HG03280 (cell line): ENCODE data around the gene ARAP1.

Source experiments
- ATAC-seq: cut with Tn5 transposase; IDR thresholded peaks from one replicate; pipeline ENCODE4 v1.9.1; 2021; ENCODE audit warnings: mild to moderate bottlenecking, moderate library complexity; ENCODE audit not compliant: unreplicated experiment

ARAP1 gene

DNA sequence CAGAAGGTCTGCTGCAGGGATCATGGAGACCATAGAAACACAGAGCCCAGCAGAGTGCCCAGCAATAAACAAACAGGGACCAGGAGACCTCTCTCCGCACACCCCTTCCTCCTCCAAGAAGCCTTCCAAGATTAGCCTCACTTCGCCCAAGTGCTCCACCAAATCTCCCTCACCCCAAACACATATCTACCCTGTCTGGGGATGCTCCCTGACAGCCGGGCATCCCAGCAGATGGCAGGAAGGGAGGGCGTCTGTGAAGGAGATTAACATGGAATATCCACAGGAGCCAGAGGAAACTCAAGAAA, 26.5 kb downstream of the ARAP1 start:
- ATAC-seq: no peak

DNA sequence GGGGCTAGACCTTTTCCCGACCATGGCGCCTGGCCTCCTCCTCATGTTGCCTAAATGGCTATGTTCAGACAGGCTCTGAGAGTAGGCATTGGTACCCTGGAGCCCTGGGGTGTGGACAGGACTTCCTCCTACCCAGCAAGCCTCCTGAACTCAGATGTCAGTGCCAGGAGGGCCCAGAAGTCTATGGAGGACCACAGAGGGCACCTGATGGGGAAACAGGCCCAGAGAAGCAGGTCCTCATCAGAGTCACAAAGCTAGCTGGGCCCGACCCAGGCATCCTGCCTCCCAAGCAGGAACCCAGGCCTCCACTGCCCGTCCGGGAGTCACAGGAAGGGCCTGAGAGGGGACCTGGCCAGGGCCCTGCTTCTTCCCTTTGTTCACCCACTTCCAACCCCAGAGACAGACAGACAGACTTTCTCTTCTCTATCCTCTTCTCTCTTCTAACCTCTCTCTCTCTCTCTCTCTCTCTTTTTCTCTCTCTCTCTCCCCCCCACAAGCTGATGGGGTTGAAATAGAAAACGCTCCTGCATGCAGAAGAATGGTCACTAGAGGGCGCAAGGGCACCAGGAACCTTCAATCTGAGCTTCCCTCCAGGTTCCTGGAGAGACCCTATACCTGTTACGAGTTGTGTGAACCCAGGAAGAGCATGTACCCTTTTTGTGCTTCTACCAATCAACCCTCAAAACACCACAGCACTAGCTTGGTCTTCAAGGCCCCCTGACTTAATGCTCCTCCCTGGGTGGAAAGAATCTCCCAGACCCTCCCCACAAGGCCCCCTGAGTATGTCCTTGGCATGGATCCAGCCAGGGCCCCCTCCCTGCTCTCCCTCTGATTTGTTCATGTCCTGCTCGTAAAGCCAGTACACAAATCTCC, 27.1 kb downstream of the ARAP1 start:
- ATAC-seq: no peak

DNA sequence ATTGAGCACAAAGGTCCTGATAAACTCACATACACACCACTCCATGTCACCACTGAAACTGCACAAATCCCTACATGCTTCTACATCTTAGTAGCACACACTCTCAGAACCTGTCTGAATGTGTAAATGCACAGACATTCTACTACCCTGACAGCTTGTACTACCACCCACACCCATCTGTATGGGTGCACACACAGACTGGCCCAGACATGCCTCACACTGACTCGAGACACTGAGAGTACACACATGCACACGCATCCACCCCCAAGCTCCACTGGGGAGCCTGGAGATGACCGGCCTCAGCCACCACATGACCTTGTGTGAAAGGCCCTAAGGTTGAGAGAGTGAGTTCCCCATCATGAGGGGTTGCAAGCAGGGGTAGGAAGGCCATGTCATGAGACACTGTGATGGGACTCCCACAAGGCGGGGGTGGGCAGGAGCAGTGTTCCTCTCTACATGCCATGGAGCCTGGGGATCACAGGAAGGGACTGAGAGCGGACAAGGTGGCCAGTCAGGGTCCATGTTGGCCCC, 28.1 kb downstream of the ARAP1 start:
- no peak for ATAC-seq

DNA sequence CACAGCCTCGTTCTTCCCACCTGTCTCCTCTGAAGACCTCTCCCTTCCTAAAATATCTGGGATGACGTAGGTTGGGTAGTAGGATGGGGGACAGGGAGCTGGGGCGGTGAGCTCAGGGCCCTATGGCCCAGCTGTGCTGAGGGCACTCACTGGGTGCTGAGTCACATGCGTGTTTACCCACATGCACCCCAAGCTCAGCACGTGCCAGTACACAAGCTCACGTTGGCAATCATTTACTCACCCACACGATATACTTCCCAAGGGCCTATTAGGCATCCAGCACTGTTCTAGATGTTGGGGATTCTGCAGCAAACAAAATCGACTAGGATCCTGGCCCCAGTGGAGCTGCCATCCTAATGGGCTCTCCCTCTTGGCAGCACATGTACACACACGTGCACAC, 28.7 kb downstream of the ARAP1 start:
- ATAC-seq: no peak

DNA sequence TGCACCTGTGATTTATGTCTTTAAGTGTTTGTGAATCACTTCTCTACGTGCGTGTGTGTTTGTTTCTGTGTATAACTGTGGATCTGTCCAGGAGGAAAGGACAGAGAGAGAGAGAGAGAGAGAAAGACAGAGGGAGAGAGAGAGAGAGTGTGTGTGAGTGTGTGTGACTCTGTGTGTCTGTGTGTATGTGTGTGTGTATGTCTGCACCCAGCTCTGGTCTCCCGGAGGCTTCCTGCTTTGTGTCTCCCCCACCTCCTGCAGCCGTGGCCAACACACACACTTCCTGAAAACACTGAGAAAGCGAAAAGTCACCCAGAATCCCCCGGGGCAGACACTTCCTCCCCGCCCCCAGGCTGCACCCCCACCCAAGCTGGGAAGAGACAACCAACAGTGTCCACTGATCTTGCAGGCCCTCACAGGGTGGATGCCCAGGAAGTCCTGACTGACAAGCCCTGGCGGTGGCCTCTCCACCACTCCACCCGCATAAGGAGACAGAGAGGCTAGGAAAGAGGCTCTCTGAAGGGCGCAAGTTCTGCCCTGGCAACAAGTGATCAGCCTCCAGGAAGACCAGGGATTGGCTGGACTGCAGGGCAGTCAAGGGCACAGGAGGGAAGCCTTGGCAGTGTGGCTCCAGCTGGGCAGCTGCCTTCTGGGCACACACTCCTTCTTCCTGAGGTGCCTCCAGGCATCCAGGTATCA, 30.0 kb downstream of the ARAP1 start:
- ATAC-seq: peak; percentile 78

DNA sequence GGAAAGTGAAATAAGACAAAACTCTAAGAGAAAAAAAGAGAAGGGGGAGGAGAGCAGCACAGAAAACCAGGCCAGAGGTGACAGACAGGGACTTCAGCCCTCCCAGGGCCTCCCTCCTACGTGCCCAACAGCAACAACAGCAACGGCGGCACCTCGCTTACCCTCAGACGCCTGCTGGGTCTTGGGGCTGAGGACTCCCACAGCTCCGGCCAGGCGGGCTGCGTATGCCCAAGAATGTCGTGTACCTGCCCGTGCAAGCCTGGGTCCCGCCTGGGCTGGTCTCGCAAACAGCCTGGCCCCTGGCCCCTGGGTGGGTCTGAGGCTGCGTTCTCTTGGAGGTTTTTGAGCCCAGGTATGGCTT, 30.5 kb downstream of the ARAP1 start:
- no peak for ATAC-seq

DNA sequence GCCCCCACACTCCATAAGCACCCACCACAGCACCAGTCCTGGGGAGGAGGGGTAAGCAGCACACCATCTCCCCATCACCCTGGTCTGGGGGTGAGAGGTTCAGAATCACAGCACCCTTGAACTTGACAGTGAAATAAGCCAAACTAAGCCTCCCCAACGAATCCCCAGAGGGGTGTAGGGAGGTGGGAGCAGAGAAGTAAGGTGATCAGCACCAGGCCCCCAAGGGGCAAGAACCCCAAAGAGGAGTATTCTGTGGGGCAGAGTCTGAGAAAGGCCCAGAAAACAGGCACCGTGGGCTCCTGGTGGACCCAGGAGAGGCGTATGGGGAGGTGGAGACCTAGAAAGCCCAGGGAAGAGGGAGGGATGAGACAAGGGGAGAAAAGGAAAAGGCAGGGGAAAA, 30.9 kb downstream of the ARAP1 start:
- ATAC-seq: no peak

DNA sequence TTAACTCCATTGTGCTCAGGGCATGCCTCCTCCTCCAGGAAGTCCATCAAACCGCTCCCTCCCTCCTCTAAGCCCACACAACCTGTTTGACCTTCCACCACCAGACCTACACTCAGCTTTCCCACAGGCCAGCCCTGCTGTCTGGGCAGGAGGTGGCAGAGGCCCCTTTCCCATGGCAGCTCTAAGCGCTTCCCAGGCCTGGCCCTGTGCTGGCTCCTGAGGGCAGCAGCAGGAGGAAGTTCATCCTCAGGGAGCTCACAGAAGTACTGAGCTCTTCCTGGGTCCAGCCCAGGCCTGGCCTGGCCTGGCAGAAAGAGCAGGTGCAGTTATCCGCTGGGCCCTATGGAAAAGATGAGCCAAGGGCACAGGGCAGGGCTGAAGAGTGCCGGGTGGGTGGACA, 31.4 kb downstream of the ARAP1 start:
- ATAC-seq: no peak

DNA sequence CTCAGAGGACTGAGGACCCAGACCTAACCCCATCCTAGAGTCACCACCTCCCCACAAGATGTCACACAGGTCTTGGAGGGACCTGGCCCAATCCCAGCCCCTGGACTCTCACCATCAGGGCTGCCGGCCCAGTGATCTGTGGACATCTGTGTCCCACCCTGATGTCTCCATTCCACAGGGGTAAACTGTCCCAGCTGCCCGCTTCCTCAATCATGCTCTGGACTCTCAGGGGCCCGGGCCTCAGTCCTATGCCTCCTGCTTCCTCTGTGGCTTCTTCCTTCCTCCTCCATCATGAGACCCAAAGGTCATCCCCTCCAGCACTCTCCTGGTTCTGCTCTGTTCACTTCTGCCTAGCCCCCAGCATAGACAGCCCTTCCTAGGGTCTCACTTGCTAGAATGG, 32.2 kb downstream of the ARAP1 start:
- no peak for ATAC-seq

DNA sequence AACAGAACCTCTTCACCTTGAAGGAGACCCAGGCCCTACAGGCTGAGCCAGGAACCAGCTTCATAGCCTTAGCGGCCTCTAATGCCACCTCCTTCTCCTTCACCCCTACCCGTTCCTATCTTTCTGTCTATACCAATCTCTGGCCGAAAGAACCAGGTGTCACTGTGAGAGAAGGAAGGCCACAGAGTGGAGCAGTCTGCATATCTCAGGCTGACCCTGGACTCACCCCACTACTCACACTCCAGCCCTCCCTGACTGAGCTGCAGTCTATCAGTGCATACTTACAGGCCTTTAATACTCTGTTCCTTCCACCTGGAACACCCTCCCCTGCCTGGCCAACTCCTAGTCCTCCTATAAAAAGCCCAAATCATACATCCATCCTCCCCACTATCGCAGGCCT, 32.7 kb downstream of the ARAP1 start:
- no peak for ATAC-seq

DNA sequence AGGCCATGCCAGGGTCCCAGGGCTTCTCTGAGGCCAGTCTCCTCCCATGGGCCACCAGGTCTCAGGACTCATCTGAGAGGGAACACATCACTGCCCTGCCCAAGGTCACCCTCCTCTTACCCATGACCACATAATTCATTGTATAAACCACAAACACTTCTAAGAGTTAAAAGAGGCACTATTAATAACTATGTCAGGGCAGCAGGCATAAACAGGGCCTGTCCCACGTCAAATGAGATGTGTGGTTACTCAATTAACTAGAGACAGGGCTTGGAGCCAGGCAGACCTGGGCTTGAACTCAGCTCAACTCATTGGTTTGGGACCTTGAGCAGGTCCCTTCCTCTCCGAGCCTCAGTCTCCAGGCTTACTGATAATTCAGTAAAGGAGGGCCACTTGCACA, 33.1 kb downstream of the ARAP1 start:
- no peak for ATAC-seq

DNA sequence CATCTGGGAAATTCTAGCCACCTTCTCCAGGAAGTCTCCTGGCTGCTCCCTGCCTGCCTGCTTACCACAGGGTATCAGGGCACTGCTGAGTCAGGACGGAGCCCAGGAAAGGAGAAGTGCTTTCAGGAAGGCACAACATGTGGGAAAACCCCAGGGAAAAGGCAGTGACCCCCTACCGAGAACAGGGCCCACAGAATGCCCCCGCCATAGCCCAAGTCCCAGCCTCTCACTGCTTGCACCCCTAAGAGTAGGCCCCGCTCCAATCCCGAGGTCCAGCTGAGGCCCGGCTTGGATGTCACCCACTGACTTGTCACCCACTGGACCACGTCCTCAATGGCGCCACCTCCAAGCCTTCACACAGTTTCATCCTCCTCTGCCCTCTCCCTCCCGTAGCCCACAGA, 34.1 kb downstream of the ARAP1 start:
- ATAC-seq: no peak

DNA sequence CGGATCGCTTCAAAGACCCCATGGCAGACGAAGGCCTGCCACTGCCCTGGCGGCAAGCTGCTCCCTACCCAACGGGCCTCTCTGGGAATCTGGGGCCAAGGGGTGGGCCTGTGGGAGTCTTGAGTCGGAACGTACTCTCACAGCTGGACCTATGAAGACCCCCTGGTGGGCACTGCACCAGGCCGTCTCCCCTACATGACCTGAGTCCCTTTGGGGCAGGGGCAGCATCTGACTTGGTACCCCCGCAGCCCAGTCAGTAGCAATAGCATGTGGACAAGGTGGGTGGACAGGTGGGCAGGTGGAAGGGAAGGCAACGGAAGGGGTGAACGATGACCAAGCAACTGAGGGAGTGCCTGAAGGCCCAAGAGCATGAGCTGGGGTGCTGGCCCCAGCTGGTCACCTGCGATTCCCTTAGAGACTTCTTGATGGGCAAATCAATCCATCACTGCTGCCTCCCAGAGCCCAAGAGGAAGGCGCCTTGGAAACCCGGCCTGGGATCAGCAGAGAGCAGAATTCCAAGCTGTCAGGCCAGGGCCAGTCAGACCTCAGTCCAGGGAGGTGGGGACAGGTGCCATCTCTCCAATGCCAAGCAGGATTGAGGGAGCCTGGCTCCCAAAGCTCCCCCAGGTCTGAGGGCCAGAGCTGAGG, 35.3 kb downstream of the ARAP1 start:
- ATAC-seq: no peak

DNA sequence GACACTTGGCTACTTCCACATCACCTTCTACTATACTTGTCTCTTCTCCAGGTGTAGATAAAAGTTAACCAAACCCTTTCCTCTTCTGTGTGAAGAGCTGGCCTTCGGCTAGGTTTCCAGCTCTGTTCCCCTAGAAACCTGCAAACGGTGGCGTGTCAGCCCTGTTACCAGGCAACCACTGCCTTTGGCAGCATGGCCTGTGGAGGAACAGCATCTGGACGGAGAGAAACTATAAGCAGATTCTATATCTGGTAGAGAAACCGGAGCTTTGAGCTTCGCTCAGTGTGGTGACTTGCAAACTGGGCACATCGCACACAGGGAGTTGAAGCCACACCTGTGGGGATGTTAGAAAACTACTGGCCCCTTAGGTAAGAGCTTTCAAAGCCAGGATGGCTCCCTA, 35.9 kb downstream of the ARAP1 start:
- ATAC-seq: no peak

DNA sequence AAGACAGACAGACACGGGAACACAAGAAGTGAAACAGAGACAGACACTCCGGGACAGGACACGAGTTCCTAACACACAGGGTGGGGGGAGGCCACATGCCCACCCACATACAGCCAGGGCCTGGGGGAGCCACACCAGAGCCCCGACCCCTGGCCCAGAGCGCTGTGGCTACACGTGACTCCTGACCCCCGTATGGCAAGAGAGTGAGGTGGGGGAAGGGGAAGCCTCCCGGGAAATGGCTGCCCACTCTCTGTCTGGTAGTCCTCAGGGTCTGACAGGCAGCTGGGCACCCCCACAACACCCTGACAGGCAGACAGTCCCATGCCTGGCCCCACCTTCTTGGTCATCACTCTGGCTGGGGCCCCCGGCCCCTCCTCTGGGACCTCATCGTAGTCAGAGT, 39.4 kb downstream of the ARAP1 start:
- ATAC-seq: no peak

DNA sequence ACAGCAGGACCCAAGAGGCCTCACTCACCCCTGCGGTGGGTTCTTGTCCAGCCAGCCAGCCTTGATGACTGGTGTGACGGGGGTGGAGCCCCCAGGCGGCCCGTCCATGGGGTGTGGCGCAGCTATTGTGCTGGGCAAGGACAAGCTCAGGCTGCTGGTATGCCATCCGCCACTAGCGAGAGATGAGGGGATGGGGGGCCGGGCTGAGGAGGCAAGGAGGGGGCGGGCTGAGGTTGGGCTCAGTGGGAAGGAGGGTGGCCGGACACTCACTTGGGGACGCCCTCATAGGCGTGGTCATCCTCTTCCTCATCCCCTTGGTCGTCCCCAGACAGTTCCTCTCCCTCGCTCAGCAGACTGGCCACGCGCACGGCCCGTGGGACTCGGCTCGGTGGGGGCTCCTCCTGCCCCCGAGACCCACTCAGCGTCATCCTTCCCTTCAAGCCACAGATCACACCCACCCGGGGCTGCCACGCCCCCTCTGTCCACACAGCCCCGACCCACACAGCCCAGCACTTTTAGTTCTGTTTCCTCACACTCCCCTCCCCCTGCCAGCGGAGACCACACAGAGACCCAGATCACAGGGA, 39.9 kb downstream of the ARAP1 start:
- ATAC-seq: no peak

DNA sequence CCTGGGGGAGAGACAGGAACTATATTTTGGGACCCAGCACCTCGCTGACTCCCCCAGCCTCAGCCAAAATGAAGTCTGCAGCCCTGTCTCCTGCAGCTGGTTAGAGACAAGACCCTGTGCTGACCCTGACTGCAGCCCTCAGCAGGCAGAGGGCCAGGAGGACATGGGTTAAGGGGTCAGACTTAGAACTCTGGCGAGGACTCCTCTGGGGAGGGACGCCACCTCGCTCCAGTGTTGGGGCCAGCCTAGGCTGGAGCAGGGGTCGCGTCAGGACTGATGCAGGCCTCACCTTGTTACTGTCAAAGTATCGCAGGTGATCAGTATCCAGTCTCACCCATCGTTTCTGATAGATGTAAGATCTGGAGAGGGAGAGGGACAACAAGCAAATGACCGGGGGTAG, 41.1 kb downstream of the ARAP1 start:
- ATAC-seq: no peak

DNA sequence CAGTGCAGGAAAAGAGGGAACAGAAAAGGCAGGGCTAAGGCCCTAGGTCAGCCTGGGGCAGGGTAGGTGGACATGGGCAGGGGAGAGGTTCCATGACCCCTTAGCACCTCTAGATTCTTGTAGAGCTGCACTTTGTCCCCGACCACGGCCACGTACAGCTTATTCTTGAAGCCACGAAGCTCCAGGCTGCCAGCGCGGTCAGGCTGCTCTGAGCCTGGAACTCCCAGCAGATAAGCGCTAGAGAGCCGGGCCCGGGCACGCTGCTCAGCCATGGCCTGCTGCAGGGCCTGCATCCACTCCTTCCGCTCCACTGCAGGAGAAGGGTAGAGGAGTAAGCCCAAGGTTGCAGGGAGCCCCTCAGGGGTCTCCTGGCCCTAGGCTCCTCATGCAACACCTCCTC, 41.9 kb downstream of the ARAP1 start:
- ATAC-seq: no peak

DNA sequence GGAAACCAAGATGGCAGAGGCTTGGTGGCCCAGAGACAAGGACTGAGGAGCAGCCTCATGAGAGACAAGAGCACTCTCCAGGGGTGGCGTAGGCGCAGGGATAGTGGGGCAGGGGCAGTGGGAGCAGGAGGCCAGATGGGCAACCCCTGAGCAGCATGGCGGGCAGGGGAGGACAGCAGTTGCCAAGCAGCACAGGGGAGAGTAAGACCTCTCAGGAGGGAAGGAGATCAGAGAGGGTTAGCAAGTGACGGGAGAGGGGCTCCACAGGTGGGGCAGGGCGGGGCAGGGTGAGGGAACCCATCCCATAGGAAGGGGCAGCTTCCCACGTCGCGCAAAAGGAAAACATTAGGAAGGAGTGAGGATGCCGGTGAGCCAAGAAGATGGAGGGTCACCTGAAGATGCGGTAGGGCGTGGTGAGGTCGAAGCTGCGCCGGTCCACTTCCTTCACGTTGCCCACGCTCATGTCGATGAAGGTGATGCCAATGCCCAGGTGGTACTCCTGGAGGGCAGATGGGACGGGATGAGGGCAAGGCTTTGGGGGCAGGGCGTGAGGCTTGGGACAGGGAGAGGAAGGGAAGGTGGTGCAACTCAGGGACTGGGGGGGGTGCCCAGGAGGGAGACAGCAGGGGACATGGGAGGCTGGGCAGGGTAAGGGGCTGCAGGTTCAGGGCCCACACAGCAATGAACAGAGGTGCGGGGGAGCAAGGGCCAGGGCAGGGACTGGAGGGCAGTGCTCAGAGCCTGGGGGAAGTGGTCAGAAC, 42.5 kb downstream of the ARAP1 start:
- no peak for ATAC-seq

DNA sequence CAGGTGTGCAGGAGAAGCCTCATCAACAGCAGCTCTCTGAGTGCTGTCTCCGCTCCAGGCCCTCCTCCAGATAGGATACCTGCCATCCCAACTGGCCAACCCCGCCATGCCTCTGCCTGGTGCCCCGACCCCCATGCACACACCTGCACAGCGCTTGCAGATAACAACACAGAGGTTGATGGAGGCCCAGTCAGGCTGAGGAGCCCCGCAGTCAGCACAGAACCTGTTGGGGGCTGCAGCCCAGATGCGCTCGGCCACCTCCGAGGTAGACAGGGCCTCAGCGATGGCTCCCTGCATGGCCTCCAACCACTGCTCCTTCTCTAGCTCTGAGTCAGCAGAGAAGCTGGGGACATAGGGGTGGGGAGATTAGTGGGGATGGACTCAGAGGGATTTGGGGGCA, 45.2 kb downstream of the ARAP1 start:
- ATAC-seq: no peak

DNA sequence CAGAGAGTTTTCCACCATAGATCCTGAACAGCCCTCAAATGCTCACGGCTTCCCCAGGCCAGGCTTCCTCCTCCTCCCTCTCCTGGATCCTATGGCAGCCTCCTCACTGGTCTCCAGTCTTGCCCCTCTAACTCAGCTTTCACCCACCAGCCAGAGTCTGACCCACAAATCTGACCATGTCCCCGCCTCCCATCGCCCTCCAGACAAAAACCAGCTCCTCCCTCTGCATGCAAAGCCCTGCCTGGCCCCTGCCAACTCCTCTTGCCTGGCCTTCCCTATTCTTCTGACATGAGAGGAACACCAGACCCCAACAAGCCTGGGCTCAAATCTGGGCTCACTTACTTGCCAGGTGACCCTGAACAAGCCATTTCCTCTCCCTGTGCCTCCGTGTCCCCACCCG, 45.6 kb downstream of the ARAP1 start:
- ATAC-seq: no peak
